H4 (cell line): ENCODE measurements around the gene DUSP1. TPM values are rescaled to one million over a fixed set of nuclear protein-coding genes. Genes with fewer than 3 reads are reported as not detected.
"Not testable (repeated sequence)": the region's sequence is repeated elsewhere in the genome, so short reads cannot be mapped to it uniquely, and the experiment has no call there.

Source experiments
- DNase-seq: peaks from one replicate; pipeline ENCODE4 v3.0.0-alpha.2; 2015; ENCODE audit warnings: low spot score
- total RNA-seq: library from RNA; depleted of rRNA; stranded (reverse); fragments of >200 nt; shearing (Covaris generic); gene quantifications from 2 replicates; pipeline ENCODE4 v1.2.3, GENCODE V29; 2014; rRNA removed

Gene DUSP1
- 15.8 and 18.5 TPM in 2 replicates for total RNA-seq

GRCh38 chr5:172770675-172771438, at the start of gene DUSP1:
Gene DUSP1 (minus strand): TSS chr5:172771195. CDS start chr5:172770952, 243 bp downstream.
- peak; percentile 94 for DNase-seq

GRCh38 chr5:172820046-172820767, 49.2 kb upstream of the DUSP1 start:
- DNase-seq = no peak

GRCh38 chr5:172819569-172819968, 48.6 kb upstream of the DUSP1 start:
- no peak for DNase-seq

- DNase-seq = no peak
These were observed 47.1 kb upstream of the DUSP1 start for GRCh38 chr5:172818081-172818480.

- DNase-seq = no peak
These were observed 46.7 kb upstream of the DUSP1 start for GRCh38 chr5:172817664-172818063.

- no peak for DNase-seq
These were observed 46.0 kb upstream of the DUSP1 start for GRCh38 chr5:172816925-172817562.

- no peak for DNase-seq
These were observed 44.6 kb upstream of the DUSP1 start for GRCh38 chr5:172815631-172816030.

- not testable (repeated sequence) for DNase-seq
These were observed 40.0 kb upstream of the DUSP1 start for GRCh38 chr5:172810996-172811395.

GRCh38 chr5:172809774-172810173, 38.8 kb upstream of the DUSP1 start:
- no peak for DNase-seq

- no peak for DNase-seq
These were observed 36.8 kb upstream of the DUSP1 start for GRCh38 chr5:172807766-172808311.

GRCh38 chr5:172806897-172807672, 36.1 kb upstream of the DUSP1 start:
- DNase-seq = peak; percentile 79

- DNase-seq = no peak
These were observed 34.8 kb upstream of the DUSP1 start for GRCh38 chr5:172805736-172806255.

GRCh38 chr5:172805018-172805683, 34.2 kb upstream of the DUSP1 start:
- DNase-seq = no peak

- DNase-seq = no peak
These were observed 31.7 kb upstream of the DUSP1 start for GRCh38 chr5:172802567-172803176.

- DNase-seq = no peak
These were observed 31.1 kb upstream of the DUSP1 start for GRCh38 chr5:172802112-172802511.

- DNase-seq = no peak
These were observed 30.2 kb upstream of the DUSP1 start for GRCh38 chr5:172801179-172801671.

- peak; percentile 57 for DNase-seq
These were observed 29.1 kb upstream of the DUSP1 start for GRCh38 chr5:172800088-172800551.

- no peak for DNase-seq
These were observed 28.4 kb upstream of the DUSP1 start for GRCh38 chr5:172799416-172799815.

- peak; percentile 41 for DNase-seq
These were observed 27.6 kb upstream of the DUSP1 start for GRCh38 chr5:172798422-172799215.
